OCI-LY7 (cell line): ENCODE results near the gene KIZ. TPM values are rescaled to one million over a fixed set of nuclear protein-coding genes. Genes with fewer than 3 reads are reported as not detected.

ENCODE experiments used
- BruUV-seq: library from RNA; stranded (reverse); fragments of 400-500 nt; replicated peaks from 2 replicates; lab custom pipeline; 2021; lab: Mats Ljungman, UMichigan
- CTCF ChIA-PET: fragments of 300-600 bp; sonication (Branson Sonifier 250); formaldehyde crosslinking; loops from one replicate; lab custom pipeline; 2022; ENCODE audit warnings: antibody characterized with exemption; ENCODE audit not compliant: unreplicated experiment; lab: Charles Lee
- POLR2A ChIA-PET: fragments of 300-600 bp; sonication (Branson Sonifier 250); formaldehyde crosslinking; loops from one replicate; lab custom pipeline; 2022; ENCODE audit warnings: antibody characterized with exemption; lab: Charles Lee
- DNase-seq: peaks from one replicate; pipeline ENCODE4 v3.0.0-alpha.2; 2015; ENCODE audit warnings: low spot score
- H2AFZ ChIP-seq: fragments of 200-600 bp; sonication (generic), shearing (Covaris generic); 2 replicates; pipeline ENCODE4 v1.6.1; 2014; ENCODE audit warnings: mild to moderate bottlenecking, antibody characterized with exemption, low read length, moderate library complexity
- H3K27ac ChIP-seq: fragments of 200-600 bp; sonication (generic); 2 replicates; pipeline ENCODE4 v1.5.1; 2014; ENCODE audit warnings: mixed run types, low read depth, mild to moderate bottlenecking, moderate library complexity, low read length, inconsistent platforms; ENCODE audit not compliant: poor library complexity, severe bottlenecking
- H3K36me3 ChIP-seq: fragments of 200-600 bp; sonication (generic); 2 replicates; pipeline ENCODE4 v1.6.1; 2014; ENCODE audit warnings: mild to moderate bottlenecking, antibody characterized with exemption, low read length, moderate library complexity, mixed read lengths; ENCODE audit not compliant: insufficient read depth
- H3K4me1 ChIP-seq: fragments of 200-600 bp; sonication (generic); 2 replicates; pipeline ENCODE4 v1.5.1; 2014; ENCODE audit warnings: mild to moderate bottlenecking, low read length; ENCODE audit not compliant: insufficient read depth, poor library complexity, severe bottlenecking
- H3K4me2 ChIP-seq: fragments of 200-600 bp; sonication (generic); 2 replicates; pipeline ENCODE4 v1.6.1; 2014; ENCODE audit warnings: mild to moderate bottlenecking, low read length
- H3K4me3 ChIP-seq: fragments of 200-600 bp; sonication (generic); 2 replicates; pipeline ENCODE4 v1.5.1; 2014; ENCODE audit warnings: mild to moderate bottlenecking, low read depth, low read length; ENCODE audit not compliant: poor library complexity, severe bottlenecking
- H3K79me2 ChIP-seq: fragments of 200-600 bp; sonication (generic); 2 replicates; pipeline ENCODE4 v1.6.1; 2016; ENCODE audit warnings: low read depth, mild to moderate bottlenecking, low read length, moderate library complexity, mixed read lengths; ENCODE audit not compliant: insufficient read depth
- H3K9me2 ChIP-seq: fragments of 200-600 bp; sonication (generic); 2 replicates; pipeline ENCODE4 v1.6.1; 2016; ENCODE audit warnings: mild to moderate bottlenecking, low read length, mixed read lengths; ENCODE audit not compliant: insufficient read depth
- H3K9me3 ChIP-seq: fragments of 200-600 bp; sonication (generic); 2 replicates; pipeline ENCODE4 v1.6.1; 2014; ENCODE audit warnings: mild to moderate bottlenecking, mixed run types, low read length, mixed read lengths
- H4K20me1 ChIP-seq: fragments of 200-600 bp; sonication (generic); 2 replicates; pipeline ENCODE4 v1.6.1; 2014; ENCODE audit warnings: mild to moderate bottlenecking, antibody characterized with exemption, low read length, moderate library complexity, mixed read lengths; ENCODE audit not compliant: insufficient read depth
- EZH2phosphoT487 ChIP-seq: fragments of 200-600 bp; sonication (generic); IDR thresholded peaks from 2 replicates; pipeline ENCODE4 v1.6.1; 2018; ENCODE audit warnings: low read depth, borderline replicate concordance, mild to moderate bottlenecking, mixed run types, antibody characterized with exemption, low read length, moderate library complexity, mixed read lengths
- intact Hi-C: fragments of 100-400 bp; cut with micrococcal nuclease; formaldehyde crosslinking; loops from one replicate; pipeline ENCODE4 v1.10.0; 2022; ENCODE audit not compliant: unreplicated experiment
- total RNA-seq, 2 experiments: library from RNA; depleted of rRNA in 1 of 2; stranded (reverse); fragments of >200 nt in 1 of 2; shearing (Covaris generic) in 1 of 2; gene quantifications; 2 replicates each; pipeline ENCODE4 v1.2.3, GENCODE V29; 2014 to 2022
- TF ChIP-seq, protein P1 (sequence below): fragments of 200-600 bp; sonication (generic); conservative IDR thresholded peaks from 2 replicates; pipeline ENCODE4 v1.5.1; 2014; ENCODE audit warnings: mild to moderate bottlenecking, antibody characterized with exemption, low read length, moderate library complexity, mixed read lengths

KIZ gene
- total RNA-seq, 2 experiments from 2014 or later = 16.0 to 23.7 TPM

GRCh38 chr20:21139881-21140566, 14.1 kb downstream of the KIZ start:
- H3K27ac ChIP-seq = no peak overlapping the region
- peaks cover 23% of the 10 kb centered on the region for H3K36me3 ChIP-seq
- no peaks in the 10 kb centered on the region for H3K9me2 ChIP-seq
- peaks cover 12% of the 10 kb centered on the region for H3K4me1 ChIP-seq
- POLR2A ChIA-PET = interaction anchor here (0.9 to 1.1 kb wide), 4 partner anchors 9 to 19 kb away, joined by 3 to 5 read pairs (median 4); no protein-coding TSS in a partner anchor
- no peak for DNase-seq
- H3K79me2 ChIP-seq = no peaks in the 10 kb centered on the region
- no peaks in the 10 kb centered on the region for H3K9me3 ChIP-seq
- intact Hi-C loops = no loop called here
- no peak overlapping the region for H3K4me2 ChIP-seq
- no peak for TF ChIP-seq EZH2phosphoT487
- TF ChIP-seq, protein P1, sequence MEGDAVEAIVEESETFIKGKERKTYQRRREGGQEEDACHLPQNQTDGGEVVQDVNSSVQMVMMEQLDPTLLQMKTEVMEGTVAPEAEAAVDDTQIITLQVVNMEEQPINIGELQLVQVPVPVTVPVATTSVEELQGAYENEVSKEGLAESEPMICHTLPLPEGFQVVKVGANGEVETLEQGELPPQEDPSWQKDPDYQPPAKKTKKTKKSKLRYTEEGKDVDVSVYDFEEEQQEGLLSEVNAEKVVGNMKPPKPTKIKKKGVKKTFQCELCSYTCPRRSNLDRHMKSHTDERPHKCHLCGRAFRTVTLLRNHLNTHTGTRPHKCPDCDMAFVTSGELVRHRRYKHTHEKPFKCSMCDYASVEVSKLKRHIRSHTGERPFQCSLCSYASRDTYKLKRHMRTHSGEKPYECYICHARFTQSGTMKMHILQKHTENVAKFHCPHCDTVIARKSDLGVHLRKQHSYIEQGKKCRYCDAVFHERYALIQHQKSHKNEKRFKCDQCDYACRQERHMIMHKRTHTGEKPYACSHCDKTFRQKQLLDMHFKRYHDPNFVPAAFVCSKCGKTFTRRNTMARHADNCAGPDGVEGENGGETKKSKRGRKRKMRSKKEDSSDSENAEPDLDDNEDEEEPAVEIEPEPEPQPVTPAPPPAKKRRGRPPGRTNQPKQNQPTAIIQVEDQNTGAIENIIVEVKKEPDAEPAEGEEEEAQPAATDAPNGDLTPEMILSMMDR = no peak
- BruUV-seq = no TSS peak
- no peaks in the 10 kb centered on the region for H4K20me1 ChIP-seq
- no peak overlapping the region for H2AFZ ChIP-seq
- H3K4me3 ChIP-seq = no peak overlapping the region
- CTCF ChIA-PET = no interaction called here

- Histone ChIP-seq H2AFZ (no peak overlapping the region), H3K9me3 (no peaks in the 10 kb centered on the region), H3K4me2 (no peak overlapping the region), H3K27ac (no peak overlapping the region), H3K4me3 (no peak overlapping the region), H3K36me3 (peaks cover 21% of the 10 kb centered on the region), H3K79me2 (no peaks in the 10 kb centered on the region), H3K4me1 (peaks cover 12% of the 10 kb centered on the region), H4K20me1 (no peaks in the 10 kb centered on the region), H3K9me2 (no peaks in the 10 kb centered on the region)
- DNase-seq = no peak
- ChIA-PET CTCF (no interaction called here), POLR2A (interaction anchor here (0.6 to 0.9 kb wide), 2 partner anchors 113 to 195 kb away, joined by 3 to 5 read pairs; no protein-coding TSS in a partner anchor)
- no TSS peak for BruUV-seq
- intact Hi-C loops = no loop called here
- TF ChIP-seq, protein P1 = no peak
- no peak for TF ChIP-seq EZH2phosphoT487
Observed at GRCh38 chr20:21141825-21142224, 15.9 kb downstream of the KIZ start.

DNA sequence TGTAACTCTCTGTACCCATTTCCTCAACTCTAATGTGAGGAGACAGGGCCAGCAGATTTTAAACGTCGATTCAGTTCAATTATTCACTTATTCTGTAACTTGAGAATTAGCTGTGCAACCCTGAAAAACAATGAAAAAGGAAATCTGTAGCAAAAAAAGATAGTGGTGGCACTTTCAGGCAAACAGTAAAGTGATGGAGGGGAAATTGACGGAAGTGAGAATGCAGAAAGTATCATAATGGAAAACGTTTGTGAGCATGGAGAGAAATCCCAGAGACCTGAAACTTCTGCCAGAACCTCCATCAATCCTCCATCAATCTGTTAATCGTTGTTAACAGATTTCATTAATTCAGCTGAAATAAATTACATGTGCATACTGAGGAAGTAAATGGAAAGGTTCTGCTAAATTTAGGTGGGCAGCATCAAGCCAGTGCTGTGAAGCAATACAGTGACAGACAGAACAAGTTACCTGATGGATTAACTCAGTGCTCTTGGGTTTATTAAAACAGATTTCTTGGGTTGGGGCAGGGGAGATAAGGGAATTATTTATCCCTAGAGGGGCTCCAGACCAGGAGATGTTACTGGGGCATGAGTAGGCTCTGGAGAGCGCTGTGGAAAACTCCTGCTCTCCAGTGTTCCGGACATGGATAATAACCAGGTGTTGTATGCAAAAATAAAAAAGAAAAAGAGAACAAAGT, 17.5 kb downstream of the KIZ start:
- H3K4me1 ChIP-seq = peaks cover 12% of the 10 kb centered on the region
- no peaks in the 10 kb centered on the region for H4K20me1 ChIP-seq
- H3K9me2 ChIP-seq = no peaks in the 10 kb centered on the region
- DNase-seq = no peak
- no peak overlapping the region for H3K4me3 ChIP-seq
- no peaks in the 10 kb centered on the region for H3K79me2 ChIP-seq
- no peak overlapping the region for H2AFZ ChIP-seq
- CTCF ChIA-PET = no interaction called here
- intact Hi-C loops = no loop called here
- POLR2A ChIA-PET = no interaction called here
- H3K4me2 ChIP-seq = 0 out of 2 replicates have a peak overlapping the region, but pooled peaks have one; percentile 8
- no peak for TF ChIP-seq EZH2phosphoT487
- TF ChIP-seq, protein P1 = no peak
- no peak overlapping the region for H3K27ac ChIP-seq
- H3K36me3 ChIP-seq = 0 out of 2 replicates have a peak, but pooled peaks cover 8% of the 10 kb centered on the region
- BruUV-seq = no TSS peak
- no peaks in the 10 kb centered on the region for H3K9me3 ChIP-seq
